Osteocyte (in vitro differentiated cells): Measurements from ENCODE around the gene RPRD2. TPM values are rescaled to one million over a fixed set of nuclear protein-coding genes. Genes with fewer than 3 reads are reported as not detected.
A peak's percentile ranks its signal among the peaks of the same experiment; 100 is the strongest.
"Not testable (repeated sequence)": the region's sequence is repeated elsewhere in the genome, so short reads cannot be mapped to it uniquely, and the experiment has no call there.

Experiments
- DNase-seq: peaks from one replicate; pipeline ENCODE4 v3.0.0; 2021; ENCODE audit warnings: mixed read lengths; ENCODE audit not compliant: unreplicated experiment; ENCODE audit errors: extremely low spot score
- H3K27ac Mint-ChIP-seq: one replicate; pipeline ENCODE4 v1.8.0; 2021; ENCODE audit warnings: mild to moderate bottlenecking, mixed read lengths; ENCODE audit not compliant: unreplicated experiment
- H3K27me3 Mint-ChIP-seq: one replicate; pipeline ENCODE4 v1.8.0; 2021; ENCODE audit warnings: mixed read lengths; ENCODE audit not compliant: unreplicated experiment
- H3K36me3 Mint-ChIP-seq: one replicate; pipeline ENCODE4 v1.8.0; 2021; ENCODE audit warnings: mixed read lengths; ENCODE audit not compliant: unreplicated experiment
- H3K4me1 Mint-ChIP-seq: one replicate; pipeline ENCODE4 v1.8.0; 2021; ENCODE audit warnings: mixed read lengths; ENCODE audit not compliant: unreplicated experiment
- H3K4me3 Mint-ChIP-seq: one replicate; pipeline ENCODE4 v1.8.0; 2021; ENCODE audit warnings: mild to moderate bottlenecking, moderate library complexity, mixed read lengths; ENCODE audit not compliant: unreplicated experiment
- H3K9me3 Mint-ChIP-seq: one replicate; pipeline ENCODE4 v1.8.0; 2021; ENCODE audit warnings: mixed read lengths; ENCODE audit not compliant: unreplicated experiment
- long read RNA-seq: library from polyadenylated mRNA; unstranded; transcript quantifications from one replicate; pipeline ENCODE4 v2.0.0, GENCODE V29; 2021
- total RNA-seq: library from RNA; stranded (reverse); gene quantifications from 2 replicates; pipeline ENCODE4 v1.2.1, GENCODE V29; 2021
- TF ChIP-seq, protein P1 (sequence below): fragments of 200-600 bp; sonication (generic); IDR thresholded peaks from 2 replicates; pipeline ENCODE4 v1.5.0; 2021; ENCODE audit warnings: antibody characterized with exemption, mild to moderate bottlenecking, moderate library complexity

RPRD2 gene
- 29.9 and 31.7 TPM in 2 replicates for total RNA-seq
- long read RNA-seq, partial matches to known transcripts: 2 of 4 reads
- long read RNA-seq, other reads (novel, unspliced or antisense): 0 of 4 reads

GRCh38 chr1:150363426-150364230 lies at the start of gene RPRD2:
Gene RPRD2, plus strand, starts transcription at chr1:150364147. Its CDS starts 568 bp downstream, at chr1:150364715.
- no peaks in the 10 kb centered on the region for H3K9me3 Mint-ChIP-seq
- TF ChIP-seq, protein P1, sequence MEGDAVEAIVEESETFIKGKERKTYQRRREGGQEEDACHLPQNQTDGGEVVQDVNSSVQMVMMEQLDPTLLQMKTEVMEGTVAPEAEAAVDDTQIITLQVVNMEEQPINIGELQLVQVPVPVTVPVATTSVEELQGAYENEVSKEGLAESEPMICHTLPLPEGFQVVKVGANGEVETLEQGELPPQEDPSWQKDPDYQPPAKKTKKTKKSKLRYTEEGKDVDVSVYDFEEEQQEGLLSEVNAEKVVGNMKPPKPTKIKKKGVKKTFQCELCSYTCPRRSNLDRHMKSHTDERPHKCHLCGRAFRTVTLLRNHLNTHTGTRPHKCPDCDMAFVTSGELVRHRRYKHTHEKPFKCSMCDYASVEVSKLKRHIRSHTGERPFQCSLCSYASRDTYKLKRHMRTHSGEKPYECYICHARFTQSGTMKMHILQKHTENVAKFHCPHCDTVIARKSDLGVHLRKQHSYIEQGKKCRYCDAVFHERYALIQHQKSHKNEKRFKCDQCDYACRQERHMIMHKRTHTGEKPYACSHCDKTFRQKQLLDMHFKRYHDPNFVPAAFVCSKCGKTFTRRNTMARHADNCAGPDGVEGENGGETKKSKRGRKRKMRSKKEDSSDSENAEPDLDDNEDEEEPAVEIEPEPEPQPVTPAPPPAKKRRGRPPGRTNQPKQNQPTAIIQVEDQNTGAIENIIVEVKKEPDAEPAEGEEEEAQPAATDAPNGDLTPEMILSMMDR: no peak
- H3K4me3 Mint-ChIP-seq: peak within 1 kb of the TSS; percentile 94
- H3K27ac Mint-ChIP-seq: peak within 1 kb of the TSS; percentile 100
- peak; percentile 100 for DNase-seq
- peaks cover 30% of the 10 kb centered on the region for H3K4me1 Mint-ChIP-seq
- H3K27me3 Mint-ChIP-seq: no peaks in the 10 kb centered on the region
- no peaks in the 10 kb centered on the region for H3K36me3 Mint-ChIP-seq

GRCh38 chr1:150314691-150315090 lies 49.3 kb upstream of the RPRD2 start:
- H3K36me3 Mint-ChIP-seq, H3K9me3 Mint-ChIP-seq, H3K4me3 Mint-ChIP-seq, H3K4me1 Mint-ChIP-seq, H3K27ac Mint-ChIP-seq, DNase-seq, H3K27me3 Mint-ChIP-seq: not testable (repeated sequence)

DNA sequence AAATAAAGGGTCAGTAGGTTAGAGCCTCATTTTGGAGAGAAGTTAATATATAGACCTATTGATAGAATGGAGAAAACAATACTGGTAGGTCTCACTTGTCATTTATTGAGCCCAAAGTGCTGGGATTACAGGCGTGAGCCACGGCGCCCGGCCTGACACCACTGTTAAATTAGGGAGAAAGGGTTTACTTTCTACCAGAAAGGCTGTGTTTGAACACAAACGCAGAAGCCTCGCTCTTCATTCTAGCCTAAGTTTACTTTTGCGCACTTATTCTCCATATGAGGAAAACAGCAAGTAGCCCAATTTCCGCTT lies 43.3 kb upstream of the RPRD2 start:
- no peaks in the 10 kb centered on the region for H3K27me3 Mint-ChIP-seq
- peak overlapping the region; percentile 93 for H3K27ac Mint-ChIP-seq
- H3K9me3 Mint-ChIP-seq: no peaks in the 10 kb centered on the region
- TF ChIP-seq, protein P1: no peak
- peaks cover 8% of the 10 kb centered on the region for H3K36me3 Mint-ChIP-seq
- peak overlapping the region; percentile 98 for H3K4me3 Mint-ChIP-seq
- DNase-seq: no peak
- peaks cover 18% of the 10 kb centered on the region for H3K4me1 Mint-ChIP-seq

GRCh38 chr1:150321826-150322166 lies 42.2 kb upstream of the RPRD2 start:
- Mint-ChIP-seq H3K27me3 (no peaks in the 10 kb centered on the region), H3K36me3 (peaks cover 16% of the 10 kb centered on the region), H3K4me3 (peak overlapping the region; percentile 98), H3K27ac (peak overlapping the region; percentile 93), H3K4me1 (peaks cover 18% of the 10 kb centered on the region), H3K9me3 (no peaks in the 10 kb centered on the region)
- no peak for DNase-seq
- TF ChIP-seq, protein P1: no peak

DNA sequence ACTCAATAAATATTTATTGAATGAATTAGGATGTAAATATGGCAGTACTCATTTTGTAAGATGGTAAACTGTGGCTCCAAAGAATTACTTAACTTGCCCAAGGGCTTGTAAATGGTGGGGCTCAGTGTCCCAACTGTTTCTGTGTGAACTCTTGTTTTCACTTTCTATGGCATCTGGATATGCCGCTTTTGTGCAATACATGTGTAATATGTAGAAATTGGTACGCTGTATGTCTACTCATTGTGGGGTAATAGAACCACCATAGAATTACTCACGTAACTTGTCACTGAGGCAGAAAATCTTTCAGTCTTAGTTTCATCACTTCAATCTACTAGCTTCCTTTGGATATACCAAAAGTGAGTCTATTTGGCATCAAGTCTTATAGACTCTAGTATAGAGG lies 41.6 kb upstream of the RPRD2 start:
- DNase-seq: no peak
- no peaks in the 10 kb centered on the region for H3K9me3 Mint-ChIP-seq
- H3K27me3 Mint-ChIP-seq: no peaks in the 10 kb centered on the region
- H3K27ac Mint-ChIP-seq: no peak overlapping the region
- peaks cover 17% of the 10 kb centered on the region for H3K36me3 Mint-ChIP-seq
- TF ChIP-seq, protein P1: no peak
- H3K4me1 Mint-ChIP-seq: peaks cover 18% of the 10 kb centered on the region
- H3K4me3 Mint-ChIP-seq: peak overlapping the region; percentile 98
